HG02678 (cell line): ENCODE measurements around the gene HMGCS2.
"Not testable (repeated sequence)": the region's sequence is repeated elsewhere in the genome, so short reads cannot be mapped to it uniquely, and the experiment has no call there.

Experiments used
- ATAC-seq: cut with Tn5 transposase; IDR thresholded peaks from one replicate; pipeline ENCODE4 v1.9.1; 2021; ENCODE audit warnings: mild to moderate bottlenecking, moderate library complexity; ENCODE audit not compliant: unreplicated experiment

HMGCS2 gene

DNA sequence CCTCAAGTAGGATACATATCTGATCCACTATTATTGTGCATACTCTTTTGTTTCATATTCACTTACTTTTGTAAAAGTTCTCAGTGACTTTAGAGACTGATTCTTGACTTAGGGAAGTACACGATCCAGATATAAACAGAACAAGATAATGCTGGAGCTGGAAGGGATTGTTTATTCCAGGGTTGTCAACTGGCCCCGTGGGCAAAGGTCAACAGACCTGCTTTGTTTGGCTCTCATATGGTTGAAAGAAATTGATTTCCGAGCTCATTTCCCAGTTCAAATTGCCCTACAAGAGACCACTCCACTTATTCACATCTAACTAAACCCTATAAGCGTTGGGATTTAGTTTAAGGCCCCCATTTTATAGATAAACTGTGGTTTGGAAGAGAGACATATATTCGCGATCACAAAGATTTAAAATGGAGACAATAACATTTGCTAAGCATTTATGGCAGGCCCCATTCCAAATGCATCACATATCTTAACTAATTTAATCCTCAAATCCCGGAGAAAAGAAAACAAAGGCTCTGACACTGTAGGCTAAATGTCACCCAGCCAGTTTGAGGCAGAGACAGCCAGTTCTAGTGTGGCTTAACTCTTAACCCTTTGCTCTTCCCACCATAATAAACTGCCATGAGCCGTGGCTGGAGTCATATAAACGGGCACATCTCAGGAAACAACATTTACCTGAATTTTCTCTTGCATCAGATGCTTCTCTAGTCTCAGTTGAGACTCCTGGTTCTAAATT is 21.9 kb upstream of the HMGCS2 start:
- ATAC-seq = no peak

DNA sequence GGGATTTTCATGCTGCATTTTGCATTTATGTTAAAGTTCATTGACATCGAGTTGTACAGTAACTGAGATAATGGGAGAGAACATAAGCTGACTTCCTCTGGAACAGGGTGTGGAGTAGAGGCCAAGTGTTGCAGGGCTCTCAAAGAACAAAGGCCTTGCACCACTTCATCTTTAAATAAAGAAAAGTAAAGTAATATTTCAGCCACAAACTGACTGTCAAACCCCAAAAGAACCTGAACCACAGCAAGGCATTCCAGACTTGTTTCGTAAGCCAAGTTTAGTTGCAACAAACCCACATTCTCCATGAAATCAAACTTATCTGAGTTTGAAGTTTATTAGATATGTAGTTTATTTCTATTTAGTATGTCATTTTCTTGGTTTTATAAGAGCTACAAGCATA is 19.1 kb upstream of the HMGCS2 start:
- no peak for ATAC-seq

DNA sequence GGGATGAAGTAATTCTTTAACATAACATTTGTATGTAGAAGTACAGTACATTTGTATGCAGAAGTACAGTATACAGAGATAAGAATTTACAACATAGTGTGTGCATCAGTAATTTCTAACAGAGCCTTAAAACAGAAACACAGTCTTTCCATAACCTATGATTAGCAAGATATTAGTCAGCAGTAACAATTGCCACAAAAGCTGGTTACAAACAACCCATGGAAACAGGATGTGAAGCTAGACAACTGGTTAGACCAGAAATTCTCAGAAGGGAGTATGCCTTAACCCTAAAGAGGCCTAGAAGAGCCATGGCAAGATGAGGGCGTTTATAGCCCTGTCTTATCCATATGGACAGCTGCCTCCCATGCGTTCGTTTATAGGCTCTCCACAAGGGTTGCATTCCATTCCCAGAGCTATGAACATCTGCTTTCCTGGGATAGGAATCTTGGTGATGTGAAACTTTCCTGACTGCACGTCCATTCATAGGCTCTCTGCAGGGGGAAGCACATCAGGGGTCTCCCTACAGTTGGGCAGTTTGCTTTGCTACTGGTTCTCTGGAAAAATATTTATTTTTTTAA is 17.9 kb upstream of the HMGCS2 start:
- not testable (repeated sequence) for ATAC-seq

DNA sequence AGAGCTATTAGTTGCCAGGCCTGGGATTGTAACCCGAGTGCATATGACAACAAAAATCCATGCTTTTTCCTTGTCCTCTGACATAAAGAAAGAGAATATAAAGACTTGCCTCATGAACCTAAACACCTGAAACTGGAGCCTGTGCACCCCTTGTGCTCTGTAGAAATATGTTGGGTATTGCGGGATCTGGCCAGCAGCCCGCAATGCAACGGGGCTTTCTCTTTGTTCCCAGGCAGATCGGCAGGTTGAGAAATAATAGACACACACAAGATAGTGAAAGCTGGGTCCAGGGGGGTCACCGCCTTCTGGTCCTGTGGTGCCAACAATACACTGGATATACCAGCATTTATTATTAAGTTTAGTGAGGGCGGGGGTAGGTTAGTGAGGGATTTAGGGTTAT is 17.3 kb upstream of the HMGCS2 start:
- ATAC-seq = not testable (repeated sequence)

DNA sequence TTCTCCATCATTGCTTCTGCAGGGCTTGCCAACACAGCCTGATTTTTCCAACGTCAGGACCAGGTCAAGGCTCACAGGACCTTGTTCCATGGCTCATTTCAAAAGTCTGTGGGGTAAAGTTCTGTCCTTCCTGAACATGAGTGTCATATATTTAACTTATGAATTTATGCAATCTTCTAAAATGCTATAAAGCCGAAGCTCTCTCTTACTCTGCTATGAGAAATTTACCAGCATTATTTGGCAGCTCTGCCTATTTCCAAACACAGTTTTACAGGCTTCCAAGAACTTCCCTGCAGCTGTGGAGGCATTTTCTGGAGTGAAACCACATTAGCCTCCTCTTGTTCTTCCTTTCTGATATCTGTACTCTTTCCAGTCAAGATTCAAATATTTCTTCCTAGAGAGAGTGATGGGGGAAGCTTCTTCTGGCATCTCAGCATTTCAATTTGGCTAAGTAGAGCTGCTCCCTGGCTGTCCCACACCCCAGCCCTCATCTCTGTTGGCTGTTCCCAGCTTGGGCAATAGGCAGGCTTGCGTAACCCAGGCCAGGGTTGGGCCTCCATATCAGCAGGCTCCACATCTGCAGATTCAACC is 15.6 kb upstream of the HMGCS2 start:
- no peak for ATAC-seq

DNA sequence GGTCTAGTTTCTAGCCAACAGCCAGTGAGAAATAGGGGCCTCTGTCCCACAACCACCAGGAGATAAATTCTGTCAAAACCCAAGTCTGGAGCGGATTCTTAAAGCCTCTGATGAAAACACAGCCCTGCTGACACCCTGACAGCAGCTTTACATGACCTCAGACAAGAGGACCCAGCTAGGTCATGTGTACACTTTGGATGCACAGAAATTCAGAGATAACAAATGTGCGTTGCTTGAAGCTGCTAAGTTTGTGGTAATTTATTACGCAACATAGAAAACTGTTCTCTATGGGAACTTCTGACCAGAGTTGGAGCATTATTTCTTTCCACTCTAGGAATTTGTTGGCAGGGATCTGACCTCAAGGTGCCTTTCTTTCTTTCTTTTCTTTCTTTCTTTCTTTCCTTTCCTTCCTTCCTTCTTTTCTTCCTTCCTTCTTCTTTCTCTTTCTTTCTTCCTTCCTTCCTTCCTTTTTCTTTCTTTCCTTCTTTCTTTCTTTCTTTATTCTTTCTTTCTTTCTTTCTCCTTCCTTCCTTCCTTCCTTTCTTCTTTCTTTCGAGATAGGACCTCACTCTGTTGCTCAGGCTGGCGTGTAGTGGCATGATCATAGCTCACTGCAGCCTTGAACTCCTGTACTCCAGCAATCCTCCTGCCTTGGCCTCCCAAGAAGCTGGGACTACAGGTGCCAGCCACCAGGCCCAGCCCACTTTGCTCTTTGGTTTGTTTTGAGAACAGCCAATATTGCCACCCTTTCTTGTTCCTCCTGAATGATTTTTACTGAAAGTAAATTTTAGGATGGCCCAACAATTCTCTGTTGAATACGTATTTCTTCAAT is 14.9 kb upstream of the HMGCS2 start:
- no peak for ATAC-seq

DNA sequence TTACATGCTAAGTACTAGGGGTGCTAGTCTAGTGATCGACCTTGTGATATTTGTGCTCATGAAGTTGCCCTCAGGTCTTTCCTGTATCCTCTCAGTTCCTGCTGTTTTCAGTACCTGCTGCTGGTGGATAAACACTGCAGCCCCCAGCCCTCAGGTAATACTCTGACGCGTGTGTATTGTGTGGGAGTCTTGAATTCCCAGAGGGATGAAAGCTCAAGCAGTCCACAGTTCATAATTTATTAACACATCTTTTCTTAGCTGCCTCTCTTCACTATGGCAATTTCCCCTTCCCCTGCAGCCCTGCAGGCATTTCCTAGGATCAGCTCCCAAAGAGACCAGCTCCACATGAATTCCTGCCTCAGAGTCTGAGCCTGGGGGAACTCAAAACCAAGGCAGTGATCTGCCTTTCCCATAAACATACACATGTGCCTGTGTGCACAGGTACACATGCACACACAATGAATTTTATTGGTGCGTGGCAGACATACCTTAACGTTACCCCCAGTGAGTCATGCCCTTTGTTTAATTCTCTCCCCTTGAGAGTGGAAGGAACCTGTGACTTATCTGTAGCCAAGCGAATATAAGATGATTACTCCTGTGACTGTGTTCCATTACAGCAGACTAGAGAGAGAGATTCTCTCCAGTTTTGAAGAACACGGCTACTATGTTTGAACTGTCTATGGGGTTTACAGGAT is 14.1 kb upstream of the HMGCS2 start:
- ATAC-seq = no peak

DNA sequence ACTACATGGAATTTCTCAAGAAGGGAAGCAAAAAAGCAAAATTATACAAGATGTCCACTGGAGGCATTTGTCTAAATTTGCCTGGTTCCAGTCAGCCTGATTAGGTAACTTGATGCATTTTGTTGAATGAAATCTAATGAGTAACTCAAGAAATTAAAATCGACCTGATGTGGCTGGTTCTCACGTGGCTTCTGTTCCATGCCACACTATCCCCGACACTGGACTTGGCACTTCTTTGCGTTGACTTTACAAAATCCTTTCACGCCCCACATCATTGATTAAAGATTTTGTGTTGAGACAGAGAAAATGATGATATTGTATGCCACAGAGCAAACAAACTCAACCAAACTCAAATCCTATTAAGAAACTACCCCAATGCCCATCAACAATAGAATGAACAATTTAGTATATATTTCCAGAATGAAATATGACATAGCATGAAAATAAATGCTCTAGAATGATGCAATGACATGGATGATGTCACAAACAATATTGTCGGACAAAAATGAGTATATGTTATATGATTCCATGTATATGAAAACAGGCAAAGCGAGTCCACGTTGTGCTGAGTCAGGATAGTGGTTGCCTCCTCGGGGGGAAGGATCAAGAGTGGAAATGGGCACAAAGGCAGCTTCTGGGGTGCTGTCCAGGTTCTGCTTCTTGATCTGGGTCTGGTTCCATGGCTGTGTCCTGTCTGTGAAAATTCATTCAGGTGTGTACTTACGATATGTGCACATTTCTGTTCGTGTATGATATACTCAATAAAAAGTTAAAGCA is 12.9 kb upstream of the HMGCS2 start:
- no peak for ATAC-seq

DNA sequence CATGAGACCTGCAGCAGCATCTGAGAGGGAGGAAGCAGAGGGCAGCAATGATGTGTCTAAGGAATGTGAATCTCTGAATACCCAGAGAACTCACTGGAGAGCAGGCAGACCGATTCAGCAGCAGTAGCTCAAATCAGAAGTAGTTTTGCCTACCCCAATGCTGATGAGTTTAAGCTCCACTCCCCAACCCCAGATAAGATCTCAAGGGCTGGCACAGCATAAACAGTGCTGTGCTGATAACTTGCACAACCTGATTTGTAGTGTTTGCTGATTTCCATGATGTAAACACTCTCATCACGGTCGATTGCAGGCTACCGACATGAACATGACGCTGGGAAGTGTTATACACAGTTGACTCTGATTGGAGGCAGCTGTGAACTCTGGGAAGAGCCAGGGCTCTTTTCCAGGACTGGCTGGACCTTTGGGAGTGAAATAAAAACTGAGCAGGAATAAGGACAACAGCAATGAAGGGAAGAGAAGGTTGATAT is 11.2 kb upstream of the HMGCS2 start:
- no peak for ATAC-seq

DNA sequence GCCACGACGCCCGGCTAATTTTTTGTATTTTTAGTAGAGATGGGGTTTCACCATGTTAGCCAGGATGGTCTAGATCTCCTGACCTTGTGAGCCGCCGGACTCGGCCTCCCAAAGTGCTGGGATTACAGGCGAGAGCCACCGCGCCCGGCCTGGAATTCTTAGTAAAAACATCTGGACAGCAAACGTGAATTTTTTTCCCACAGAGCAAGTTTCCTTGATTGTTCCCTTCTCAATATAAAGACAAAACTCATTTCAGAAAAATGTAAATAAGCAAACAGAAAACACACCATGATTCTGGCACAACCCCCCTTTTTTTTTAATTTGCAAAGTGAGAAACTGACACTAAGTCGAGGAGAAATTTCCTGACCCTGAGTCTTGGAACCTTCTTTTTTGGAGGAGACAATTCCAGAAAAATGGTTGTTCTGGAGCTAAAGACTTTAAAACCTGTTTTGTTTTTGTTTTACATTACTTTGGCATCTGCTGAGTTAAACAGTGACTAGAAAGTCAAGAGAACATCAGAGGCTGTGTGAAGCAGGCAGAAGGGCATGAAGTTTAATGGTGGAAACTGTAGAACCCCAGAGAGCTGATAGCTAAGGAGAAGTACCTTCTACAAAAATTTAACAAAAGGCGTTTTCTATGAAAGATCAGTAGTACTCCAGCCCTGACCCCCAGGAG is 10.3 kb upstream of the HMGCS2 start:
- no peak for ATAC-seq

DNA sequence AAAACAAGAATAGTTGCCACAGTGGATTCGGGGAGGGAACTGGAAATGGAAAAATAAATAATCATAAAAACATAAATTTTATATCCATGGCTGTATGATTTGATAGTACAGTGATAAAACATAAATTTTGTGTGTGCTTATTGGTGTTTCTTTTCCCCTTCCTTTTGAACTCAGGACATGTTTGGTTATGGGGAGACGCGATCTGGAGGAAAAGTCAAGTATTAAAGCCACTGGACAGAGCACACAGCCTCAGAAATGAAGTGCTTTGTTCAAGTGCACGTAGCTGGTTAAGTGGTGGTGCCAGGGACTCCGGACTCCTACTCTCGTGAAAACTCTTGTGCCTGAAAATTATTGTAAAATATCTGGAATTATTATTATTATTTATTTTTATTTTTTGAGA is 9.7 kb upstream of the HMGCS2 start:
- no peak for ATAC-seq

DNA sequence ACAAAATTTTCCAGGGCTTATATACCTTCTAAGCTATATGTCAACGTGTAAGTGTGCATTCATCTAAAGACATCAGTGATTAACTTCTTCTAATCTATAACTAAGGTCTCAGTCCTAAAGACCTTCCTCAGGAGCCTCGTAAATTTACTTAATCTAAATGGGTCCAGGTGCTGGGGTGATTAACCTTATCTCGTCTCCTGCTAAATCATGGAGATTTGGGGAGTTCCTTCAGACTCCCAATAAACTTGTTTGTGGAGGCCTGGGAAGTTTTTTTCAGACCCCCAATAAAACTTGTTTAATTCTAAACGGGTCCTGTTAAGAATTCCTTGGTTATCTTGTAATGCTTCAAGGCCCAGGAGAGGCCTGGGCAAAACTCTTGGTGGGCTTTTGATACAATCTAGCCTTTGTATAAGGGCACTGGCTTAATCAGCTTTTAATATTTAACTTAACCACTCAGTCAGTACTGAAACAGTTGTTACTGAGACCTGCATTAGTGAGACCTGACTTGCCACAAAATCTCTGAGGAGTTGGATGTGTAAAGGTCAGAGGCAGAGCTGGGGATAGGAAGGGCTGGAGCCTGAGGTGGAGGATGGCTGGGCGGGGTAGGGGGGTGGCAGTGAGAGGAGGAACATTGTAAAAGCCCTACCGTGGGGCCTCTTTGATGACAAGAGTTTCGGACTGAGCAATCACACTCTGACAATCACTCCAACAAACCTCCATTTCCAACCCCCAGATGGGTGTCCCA is 6.2 kb upstream of the HMGCS2 start:
- no peak for ATAC-seq

DNA sequence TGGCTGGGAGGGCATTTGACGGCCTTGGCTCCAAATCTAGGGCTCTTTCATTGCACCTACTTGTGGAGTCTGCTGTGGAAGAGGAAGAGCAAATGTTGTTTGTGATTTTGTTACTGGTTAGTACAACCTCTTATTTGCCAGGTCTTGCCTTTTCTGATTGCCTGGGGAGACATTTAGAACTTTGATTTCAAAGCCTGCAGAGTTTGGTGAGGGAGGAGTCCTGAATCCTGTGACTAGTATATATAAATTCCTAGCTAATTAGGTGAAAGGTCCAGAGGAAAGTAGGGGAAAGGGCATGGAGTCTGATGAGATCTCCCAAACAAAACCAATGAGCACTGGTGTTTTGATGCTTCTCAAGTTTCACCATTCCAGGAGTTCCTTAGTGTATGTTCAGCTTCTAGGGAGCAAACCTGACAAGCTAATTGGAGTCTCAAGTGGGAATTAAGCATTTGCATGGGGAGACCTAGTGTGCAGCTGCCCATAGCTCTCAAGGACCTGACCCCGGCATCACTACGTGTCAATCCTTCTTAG is 5.1 kb upstream of the HMGCS2 start:
- no peak for ATAC-seq

DNA sequence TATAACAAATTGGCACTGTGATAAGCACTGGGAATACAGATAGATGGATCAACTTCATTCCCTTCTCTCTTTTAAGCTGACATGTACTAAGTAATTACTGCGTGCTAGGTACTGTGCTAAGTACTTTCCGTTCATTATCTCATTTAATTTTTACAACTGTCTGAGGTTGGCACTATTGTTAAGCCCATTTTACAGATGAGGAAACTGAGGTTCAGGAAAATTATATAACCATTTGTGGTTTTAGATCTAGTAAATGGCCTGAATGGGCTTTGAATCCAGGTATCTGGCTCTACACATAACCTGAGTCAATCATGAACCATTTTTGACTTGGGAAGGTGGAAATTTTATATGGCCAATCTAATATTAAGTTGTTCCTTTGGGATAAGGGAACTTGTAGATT is 3.6 kb upstream of the HMGCS2 start:
- no peak for ATAC-seq

DNA sequence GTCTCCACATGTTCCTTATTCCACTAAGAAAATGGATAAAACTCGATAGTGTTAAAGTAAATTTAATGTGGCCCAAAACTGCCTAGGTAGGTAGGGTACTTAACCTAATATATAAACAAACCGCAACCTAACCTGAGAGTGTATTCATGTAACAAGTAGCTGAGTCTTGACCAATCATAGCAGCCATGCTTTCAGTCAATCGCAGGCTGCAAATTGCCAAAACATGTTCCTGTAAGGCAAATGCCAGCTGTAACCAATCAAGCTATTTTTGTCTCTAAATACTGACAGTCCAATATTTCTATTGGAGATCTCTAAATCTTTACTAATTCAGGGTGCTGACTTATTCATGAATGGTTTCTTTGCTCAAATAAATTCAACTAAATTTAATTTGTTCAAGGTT is 3.1 kb upstream of the HMGCS2 start:
- ATAC-seq = no peak

DNA sequence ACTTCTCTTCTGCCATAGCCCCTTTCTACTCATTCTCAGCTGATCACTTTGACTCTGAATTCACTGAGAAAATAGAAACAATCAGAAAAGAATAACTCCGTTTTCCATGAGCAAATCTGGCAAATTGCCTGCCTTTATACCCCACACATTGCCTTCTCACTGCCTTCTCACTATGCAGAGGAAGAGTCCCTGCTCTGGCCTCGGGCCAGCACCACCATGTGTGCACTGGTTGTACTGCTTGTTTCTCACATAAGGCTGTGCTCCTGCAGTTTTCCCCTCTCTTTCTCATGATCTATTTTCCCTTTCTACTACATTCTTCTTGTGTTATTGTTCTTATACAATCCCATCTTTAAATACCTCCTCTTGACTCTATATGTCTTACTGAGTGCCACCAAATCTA is 2.3 kb upstream of the HMGCS2 start:
- no peak for ATAC-seq

DNA sequence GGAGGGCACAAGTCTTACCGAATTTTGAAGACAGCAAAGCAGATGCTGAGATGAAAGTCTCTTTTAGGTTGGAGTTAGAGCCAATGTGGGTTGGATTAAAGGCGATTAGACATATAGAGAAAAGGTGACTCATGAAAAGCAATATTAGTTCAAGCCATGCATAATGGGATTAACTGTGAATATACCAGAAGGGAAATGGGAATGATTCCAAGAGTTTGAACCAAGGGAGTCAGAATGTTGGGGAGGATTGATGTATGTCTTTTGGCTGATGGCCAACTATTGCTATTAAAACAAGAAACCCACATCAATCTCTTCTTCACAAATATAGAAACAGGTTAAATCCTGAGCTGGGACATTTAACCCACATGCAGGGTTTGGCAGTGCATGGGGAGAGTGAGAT is 1.2 kb downstream of the HMGCS2 start:
- ATAC-seq = no peak

DNA sequence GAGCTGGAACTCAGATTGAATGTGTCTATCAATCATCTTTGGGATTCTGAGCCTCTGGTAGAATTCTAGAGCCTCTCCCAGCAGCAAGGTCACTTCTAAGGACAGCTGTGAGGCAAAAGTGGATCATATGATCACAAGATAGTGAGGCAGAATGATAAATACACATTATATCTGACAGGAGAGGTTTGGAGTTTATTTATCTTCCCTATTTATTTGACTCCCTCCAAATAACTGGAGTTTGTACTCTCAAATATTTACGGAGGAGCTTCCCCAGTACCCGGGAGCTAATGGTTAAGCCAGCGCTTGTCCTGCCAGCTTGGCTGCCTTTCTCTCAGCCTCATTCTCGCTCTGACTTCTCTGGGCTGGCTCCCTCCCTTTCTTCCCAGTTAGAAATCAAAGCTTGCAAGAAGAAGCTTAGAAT is 2.3 kb downstream of the HMGCS2 start:
- no peak for ATAC-seq

DNA sequence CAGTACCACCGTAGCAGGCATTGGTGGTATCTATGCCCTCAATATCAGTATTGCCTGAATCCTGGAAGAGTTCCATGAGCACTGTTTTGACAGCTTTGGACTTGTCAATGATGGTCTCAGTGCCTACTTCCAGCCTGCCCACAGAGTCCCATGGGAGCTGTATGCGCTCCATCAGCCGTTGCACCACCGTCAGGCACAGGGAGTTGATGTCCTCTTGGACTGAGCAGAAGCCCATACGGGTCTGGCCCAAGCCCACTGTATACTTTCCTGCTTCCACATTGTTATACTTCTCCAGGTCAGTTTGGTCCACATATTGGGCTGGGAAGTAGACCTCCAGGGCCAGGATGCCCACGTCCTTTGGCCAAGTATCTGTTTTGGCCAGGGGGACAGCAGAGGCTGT is 4.5 kb downstream of the HMGCS2 start:
- no peak for ATAC-seq
